OCI-M2 (cell line): ENCODE results near the gene SFMBT2.

ENCODE experiments used
- DNase-seq: peaks from one replicate; lab custom pipeline; 2025; ENCODE audit not compliant: unreplicated experiment; lab: John Stamatoyannopoulos, UW

SFMBT2 gene

DNA sequence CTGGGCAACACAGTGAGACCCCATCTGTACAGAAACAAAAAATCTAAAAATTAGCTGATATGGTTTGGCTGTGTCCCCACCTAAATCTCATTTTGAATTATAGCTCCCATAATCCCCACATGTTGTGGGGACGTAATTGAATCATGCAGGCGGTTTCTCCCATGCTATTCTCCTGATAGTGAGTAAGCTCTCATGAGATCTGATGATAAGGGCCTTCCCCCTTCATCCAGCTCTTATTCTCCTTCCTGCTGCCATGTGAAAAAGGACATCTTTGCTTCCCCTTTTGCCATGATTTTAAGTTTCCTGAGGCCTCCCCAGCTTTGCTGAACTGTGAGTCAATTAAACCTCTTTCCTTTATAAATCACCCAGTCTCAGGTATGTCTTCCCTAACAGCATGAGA is 136.5 kb downstream of the SFMBT2 start:
- no peak for DNase-seq

DNA sequence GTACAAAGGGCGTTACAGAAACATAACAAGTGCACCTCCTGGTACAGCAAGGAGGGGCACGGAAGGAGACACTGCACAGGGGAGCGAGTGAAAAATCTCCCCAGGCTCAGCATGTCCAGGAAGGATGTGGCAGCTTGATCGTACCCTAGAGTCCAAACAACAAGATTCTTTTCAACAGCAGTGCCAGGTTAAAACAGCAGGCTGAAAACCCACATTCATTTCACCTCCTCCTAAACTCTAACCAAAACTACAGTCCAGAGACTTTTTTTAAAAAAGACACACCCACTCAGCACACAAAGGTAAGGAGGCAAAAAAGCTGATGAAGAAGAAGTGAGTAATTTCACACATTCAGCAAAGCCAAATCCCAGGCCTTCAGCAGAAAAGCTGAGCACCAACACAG is 138.8 kb downstream of the SFMBT2 start:
- no peak for DNase-seq

DNA sequence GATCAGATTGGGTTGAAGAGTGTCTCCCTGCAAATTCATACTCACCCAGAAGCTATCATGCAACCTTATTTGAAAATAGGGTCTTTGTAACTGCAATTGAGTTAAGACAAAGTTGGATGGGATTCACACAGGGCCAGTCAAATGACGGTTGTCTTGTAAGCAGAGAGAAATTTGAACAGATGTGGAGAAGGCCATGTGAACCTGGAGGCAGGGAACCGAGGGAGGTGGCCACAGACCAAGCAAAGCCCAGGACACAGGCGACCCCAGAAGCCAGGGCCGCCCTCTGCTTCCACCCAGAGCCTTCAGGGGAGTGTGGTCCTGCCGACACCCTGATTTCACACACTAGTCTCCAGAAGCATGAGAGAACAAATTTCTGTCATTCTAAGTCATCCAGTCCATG is 140.8 kb downstream of the SFMBT2 start:
- DNase-seq = no peak

DNA sequence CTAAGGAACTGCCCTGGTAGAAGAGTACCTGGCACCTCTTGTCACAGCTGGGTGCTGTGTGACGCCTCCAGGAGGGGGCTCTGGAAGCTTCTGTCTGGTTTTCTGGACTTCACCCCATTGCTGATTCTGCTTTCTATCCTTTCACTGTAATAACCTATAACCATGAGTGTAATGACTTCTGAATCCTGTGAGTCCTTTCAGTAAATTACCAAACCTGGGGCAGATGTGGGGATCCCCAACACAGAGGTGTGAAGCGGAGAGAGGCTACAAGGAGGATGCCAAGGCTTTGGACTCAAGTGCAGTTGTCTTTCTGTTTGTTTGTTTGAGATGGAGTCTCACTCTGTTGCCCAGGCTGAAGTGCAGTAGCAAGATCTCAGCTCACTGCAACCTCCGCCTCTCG is 143.7 kb downstream of the SFMBT2 start:
- DNase-seq = no peak

DNA sequence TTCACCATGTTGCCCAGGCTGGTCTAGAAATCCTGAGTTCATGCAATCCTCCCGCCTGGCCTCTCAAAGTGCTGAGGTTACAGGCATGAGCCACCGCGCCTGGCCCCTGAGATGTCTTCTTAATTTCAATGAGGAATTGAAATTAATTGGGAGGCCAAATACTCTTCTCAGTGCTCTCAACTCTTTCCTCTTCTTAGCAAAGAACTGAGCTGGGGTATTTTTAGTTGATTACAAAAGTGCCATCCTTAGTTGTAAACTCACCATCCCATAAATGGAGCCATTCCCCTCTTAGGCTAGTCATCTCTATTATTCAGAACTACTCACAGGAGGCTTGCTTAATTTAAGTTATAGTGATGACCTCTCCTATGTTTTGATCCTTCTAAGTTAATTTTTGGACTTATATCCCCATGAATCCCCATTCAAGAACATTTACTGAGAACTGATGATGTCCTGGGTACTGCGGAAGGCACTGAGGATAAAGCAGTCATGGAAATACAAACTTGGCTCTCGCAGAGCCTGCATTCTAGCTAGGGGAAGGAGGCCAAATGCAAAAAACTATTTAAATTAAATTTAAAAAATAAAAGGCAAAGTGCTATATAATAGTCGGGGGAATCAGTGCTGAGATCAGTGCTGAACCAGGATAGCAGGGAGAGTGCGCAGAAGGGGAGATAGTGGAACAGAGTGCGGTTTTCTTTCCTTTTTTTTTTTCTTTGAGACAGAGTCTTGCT is 145.3 kb downstream of the SFMBT2 start:
- no peak for DNase-seq

DNA sequence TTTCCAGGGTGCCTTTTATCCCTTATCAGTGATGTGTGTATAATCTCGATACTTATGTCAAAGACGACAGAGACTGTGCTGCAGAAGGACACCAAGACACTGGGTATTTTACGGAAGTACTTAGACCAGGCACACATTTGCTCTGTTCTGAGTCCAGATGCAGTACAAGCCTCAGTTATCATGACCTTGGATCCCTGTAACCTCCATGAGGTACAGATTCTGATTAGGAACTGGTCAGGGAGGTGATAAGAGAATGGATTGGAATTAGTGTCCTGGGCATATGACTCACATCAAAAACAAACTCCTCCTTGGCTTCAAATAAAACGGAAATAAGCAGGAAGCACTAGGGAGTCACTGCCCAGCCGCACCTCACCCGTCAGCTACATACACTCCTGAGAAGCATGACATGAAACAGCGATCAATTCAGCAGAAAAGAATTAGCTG is 146.5 kb downstream of the SFMBT2 start:
- no peak for DNase-seq

DNA sequence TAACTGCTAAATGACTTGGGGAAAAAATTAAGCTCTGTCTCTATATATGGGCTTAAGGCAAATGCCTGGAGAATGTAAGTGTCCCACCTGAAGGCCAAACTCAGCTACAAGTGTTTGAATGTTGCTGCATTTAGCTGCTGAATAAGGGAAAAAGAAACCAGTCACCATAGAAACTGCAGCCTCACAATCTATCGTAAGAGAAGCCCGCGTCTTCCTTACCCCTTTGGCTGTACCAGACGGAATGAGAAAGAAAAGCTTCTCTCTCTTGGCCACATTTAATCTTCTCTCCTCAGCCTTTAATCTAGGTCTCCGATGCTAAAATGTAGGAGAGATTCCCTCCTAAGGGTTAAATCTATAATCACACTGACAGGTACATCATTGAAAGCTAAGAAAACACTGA is 147.2 kb downstream of the SFMBT2 start:
- no peak for DNase-seq

DNA sequence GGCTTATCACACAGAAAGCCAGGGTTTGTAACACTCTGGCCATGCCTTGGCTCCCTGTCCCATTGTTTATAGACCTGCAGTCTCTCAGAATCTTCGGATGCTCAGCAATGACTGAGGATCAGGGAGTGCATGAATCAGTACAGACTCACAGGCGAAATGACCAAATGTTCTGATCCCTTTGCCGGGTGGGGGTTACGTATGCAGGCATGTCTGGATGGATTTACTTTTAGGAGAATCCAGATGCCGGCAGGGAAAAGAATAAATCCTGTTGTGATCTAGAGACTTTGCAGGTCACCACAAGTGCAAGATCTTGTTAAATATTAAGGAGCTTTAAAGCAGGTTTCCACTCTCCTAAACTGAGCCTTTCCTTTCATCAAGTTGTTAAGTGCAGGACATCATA is 149.5 kb downstream of the SFMBT2 start:
- no peak for DNase-seq

DNA sequence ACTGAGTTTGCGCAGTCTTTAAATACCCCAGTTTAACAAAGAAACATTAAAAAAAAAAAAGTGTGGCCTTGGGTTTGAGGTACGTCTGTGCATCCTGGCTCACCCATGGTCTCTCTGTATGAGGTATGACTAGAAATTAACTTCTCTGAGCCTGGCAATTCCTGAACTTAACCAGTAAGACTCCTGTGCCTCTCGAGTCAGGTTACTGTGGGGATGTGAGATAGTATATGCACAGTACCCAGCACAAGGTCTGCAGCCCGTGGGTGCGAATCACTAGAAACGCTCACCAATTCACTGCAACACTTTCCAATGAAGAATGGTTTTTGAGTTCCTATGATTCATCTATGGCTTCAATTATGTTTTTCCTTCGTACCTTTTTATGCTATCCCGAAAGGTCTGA is 149.9 kb downstream of the SFMBT2 start:
- no peak for DNase-seq

DNA sequence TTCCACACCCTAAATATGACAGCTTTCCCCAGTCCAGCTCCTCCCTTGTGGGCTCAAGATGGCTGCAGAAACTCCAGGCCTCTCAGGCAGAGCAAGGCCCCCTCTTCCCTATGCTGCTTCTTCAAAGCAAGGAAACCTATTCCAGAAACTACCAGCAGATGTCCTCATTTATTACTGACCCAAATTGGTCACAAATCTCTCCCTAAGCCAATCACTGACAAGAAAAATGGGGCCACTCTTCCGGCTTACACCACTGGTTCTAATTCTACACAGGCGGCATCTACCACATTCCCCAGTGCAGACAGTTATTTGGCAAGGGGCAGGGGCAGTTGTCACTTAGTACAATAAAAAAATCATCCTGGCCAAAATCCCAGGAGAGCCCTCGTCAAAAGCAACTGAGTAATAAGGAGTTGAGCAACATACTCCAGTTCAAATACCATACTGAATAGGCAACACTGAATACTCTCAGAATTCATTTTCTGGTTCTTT is 150.4 kb downstream of the SFMBT2 start:
- DNase-seq = no peak

DNA sequence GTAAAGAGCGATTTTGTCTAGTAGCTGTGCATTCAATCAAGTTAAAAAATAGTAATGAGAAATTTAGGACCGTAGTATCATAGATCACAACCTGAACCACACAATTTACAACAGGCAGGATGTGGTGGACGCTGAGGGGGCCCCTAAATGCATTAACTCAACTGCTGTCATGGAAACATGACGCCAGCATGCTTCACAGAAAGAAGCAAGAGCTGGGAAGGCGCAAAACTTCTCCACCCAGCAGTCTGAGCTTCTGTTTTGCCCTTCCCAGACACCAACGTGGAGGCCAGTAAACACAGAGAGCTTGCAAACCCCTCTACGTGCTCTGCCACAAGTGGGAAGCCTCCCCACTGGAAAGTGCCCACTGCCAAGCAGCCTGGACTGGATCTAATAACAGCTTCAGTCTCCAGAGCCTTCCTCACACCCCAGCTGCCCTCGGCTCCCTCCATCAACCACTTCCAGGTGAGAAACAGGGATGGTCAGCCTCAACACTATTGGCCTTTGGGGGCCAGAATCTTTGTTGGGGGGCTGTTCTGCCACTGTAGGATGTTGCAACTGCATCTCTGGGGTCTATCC is 151.8 kb downstream of the SFMBT2 start:
- DNase-seq = no peak

DNA sequence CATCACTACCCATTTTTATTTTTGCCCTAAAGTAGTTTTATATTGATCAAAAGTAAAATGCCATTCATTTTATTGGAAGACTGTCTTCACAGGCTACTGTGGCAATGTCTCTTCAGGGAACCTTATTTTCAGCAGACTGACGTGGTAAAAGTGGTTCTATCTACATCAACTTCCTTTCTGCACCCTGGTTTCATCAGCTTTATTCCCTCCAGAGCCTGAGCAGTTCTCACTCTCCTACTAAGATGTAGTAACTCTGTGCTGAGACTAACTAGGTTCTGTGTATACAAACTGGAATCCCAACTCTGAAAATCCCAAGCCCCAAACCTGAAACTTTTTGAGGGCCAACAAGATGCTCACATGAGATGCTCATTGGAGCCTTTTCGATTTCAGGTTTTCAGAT is 155.3 kb downstream of the SFMBT2 start:
- no peak for DNase-seq

DNA sequence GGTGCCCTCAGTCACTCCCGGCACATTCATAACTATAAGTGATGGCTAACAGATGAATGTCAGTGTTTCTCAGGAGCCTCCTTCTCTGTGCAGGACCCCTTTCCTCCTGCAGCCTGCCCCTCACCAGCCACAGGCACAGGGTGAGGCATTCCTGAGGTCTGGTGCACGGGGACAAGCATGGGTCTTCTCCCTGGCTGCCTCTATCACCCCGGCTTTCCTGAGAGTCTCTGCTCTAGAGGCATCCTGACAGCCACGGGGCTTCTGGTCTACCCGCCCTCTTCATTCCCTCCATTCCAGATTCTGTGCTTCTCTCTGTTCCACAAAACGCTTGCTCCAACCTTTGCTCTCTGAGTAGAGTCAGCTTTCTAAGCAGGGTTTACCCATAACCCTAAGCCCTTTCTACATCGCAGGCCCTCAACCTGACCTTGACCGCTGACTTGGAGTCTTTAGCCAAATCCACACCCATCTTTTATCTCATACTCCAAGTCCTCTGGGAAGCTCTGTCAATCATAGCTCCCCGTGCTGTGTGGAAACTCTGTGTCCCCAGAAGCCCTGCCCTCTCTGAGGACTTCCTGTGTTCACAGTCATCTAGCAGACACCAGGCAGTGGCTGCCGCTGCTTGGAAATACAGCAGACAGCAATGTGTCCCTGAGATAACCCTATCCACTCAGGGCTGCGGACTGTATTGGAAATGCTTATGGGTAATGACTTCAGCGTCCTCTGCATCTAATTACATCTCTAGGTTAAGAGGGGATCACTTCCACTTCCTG is 159.0 kb downstream of the SFMBT2 start:
- no peak for DNase-seq

DNA sequence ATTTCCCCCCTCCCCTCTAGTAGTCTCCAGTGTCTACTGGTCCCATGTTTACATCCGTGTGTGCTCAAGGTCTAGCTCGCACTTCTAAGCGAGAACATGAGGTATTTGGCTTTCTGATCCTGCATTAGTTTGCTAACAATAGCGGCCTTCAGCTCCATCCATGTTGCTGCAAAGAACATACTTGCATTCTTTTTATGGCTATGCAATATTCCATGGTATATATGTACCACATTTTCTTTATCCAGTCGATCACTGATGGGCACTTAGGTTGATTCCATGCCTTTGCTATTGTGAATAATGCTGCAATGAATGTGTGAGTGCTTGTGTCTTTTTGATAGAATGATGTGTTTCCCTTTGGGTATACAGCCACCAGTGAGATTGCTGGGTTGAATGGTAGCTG is 160.6 kb downstream of the SFMBT2 start:
- no peak for DNase-seq

DNA sequence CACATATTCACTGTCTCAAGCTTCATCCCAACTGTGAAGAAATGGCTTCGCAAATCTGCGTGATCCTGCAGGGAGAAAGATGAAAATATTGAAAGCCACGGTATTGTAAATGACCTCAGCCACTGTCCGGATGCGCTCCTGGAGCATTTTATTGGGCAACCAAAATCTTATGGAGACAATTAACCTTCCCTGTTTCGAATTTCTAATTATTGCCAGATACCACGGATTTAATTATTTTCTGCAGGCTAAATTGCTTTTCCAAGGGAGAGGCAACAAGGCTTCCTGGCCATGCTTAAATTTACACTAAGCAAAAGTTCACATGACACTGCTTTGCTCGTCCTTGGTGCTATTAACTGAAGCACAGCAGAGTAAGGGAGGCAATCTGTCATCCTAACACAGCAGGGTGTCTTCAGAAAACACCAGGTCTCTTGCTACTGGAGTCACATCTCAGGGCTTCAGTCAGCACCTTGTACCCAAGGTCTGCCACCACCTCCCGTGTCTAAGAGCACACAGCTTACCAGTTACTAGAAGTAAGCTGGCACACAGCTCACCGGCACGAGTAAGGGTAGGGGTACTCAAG is 162.2 kb downstream of the SFMBT2 start:
- no peak for DNase-seq

DNA sequence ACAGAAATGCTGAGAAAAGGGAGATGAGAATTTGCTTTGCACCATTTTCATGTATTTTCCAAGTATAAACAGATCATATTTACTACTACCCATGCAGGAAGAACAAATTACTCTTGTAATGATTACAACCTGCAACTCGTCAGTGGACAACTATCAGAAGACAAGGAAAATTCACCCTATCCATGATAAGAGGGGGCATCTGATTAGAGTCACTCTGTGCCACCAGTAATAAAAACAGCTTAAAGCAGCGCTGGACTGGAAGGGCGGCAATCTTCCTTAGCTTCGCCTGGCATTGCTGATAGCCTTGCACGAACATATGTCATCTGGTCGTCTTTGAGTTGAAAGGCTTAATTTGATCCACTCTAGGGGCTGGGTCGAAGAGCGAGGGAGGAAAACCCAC is 162.7 kb downstream of the SFMBT2 start:
- DNase-seq = no peak

DNA sequence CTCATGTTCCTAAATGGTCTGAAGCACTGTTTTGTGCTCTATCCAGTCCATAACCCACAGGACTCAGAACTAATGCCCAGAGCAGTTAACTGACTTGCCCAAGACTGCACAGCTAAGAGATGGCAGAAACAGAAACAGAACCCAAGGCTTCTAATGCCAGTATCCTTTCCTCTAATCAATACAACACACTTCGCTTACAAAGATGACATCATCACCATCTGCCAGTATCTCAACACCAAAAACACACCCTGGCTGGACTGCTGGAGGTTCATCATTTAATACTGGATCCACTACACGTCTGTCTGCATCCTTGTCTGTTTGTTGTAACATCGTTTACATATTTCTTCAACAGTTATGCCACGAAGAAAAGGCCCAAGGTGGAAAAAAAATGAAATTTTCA is 165.3 kb downstream of the SFMBT2 start:
- DNase-seq = no peak

DNA sequence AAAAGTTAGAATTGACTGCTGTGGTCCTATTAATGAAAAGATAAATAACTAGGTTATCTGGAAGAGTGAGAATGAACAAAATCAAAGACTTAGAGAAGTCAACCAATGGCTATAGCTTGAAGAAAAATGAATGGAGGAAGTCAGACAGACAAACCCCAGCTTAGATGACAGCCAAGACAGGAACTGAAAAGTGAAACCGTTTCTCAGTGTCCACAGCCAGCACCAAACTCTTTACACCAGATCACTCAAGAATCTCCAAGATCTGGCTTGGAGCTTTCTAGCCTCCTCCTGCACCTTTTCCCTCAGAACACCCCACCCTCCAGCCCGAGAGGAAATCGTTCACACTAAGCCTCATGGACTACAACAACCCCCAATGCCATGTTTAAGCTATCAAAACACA is 167.0 kb downstream of the SFMBT2 start:
- DNase-seq = no peak

DNA sequence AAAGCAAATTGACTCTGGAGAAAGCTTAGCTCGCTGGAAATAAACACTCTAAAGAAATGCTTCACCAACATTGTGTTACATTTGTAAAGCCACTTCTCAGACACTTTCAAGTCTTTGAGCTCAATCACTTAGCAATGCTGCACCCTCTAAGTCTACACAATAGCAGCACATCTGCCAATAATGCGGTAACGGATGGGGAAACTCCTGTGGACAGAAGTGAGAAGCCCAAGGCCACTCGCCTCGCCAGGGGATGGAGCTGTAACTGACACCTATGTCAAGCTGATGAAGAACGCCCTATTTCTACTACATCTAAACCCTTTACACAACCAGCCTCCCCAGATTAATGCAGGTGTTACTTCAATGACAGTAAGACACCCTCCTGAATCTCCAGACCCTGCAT is 167.7 kb downstream of the SFMBT2 start:
- DNase-seq = no peak

DNA sequence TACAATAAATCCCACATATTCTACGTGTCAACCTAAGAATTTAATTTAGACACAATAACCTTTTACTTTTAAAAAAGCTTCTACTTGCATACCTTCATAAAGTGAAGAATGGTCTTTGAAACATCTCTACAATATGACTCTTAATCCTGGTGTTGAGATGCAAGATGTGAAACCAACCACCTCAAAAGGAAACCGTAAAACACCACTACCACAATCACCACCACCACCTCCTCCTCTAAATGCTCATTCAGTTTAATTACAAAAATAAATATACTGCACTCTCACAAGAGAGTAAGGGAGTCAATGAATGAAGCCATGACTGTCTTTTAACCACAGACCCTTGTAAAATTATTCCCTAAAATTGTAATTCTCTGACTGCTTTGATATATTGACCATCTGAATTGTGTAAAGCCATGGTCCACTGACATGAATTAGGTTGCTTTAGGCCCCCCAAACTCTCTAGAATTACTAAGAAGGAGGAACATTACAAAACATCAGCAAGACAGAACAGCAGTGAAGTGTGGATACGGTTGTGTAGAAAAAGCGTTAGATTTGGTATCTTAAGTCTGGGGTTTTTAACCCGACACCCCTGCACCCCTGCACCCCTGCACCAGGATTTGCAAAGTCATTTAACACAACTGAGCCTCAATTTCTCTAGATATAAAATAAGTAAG is 171.4 kb downstream of the SFMBT2 start:
- DNase-seq = no peak

DNA sequence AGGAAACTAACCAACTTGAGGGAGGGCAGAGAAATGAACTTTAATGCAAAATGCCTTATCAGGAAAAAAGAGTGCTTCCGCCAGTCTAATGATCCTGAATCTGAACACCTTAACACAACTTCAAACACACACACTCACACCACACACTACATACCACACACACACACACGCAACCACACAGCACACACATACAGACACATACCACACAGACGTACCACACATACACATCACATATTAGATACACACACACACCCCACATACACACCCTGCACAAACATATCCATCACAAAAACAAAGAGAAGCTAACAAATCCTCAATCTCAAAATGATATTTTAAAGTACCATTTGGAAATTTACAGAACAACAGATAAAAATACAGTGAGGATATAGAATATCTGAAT is 175.5 kb downstream of the SFMBT2 start:
- no peak for DNase-seq
